ENCODE measurements around the gene MBLAC1.

Gene MBLAC1

DNA sequence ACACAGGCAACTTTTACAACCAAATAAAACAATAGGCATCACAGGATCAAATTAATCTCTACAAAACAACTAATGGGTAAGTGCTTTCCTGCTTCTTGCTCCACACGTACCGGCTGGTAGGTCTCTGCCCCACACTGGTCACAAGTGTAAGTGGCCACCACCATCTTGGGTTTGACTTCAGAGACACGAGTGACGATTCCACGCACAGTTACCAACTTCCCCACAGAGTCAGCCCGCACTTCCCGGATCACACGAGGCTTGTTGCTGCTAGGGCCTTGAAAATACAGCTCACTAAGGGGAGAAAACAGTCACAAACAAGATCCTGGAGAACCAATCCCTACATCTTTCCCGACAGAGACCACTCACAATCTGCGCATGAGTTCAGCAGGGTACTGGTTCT lies 27.9 kb upstream of the MBLAC1 start:
- DNase-seq = no peak

- no peak for DNase-seq
Observed at GRCh38 chr7:100099452-100099851, 27.3 kb upstream of the MBLAC1 start.

GRCh38 chr7:100100420-100101015 lies 26.2 kb upstream of the MBLAC1 start:
- DNase-seq = peak; percentile 82 to 83

- peak; percentile 94 for DNase-seq
Observed at GRCh38 chr7:100101016-100101862, 25.5 kb upstream of the MBLAC1 start, which contains the start of the genes AP4M1 and MCM7. Gene AP4M1, plus strand, starts transcription at chr7:100101643. Its CDS starts 72 bp downstream, at chr7:100101715. Gene MCM7, minus strand, starts transcription at chr7:100101397. Its CDS starts 103 bp downstream, at chr7:100101294.

GRCh38 chr7:100102950-100103840 lies 23.6 kb upstream of the MBLAC1 start:
- no peak for DNase-seq

GRCh38 chr7:100105534-100105933 lies 21.2 kb upstream of the MBLAC1 start:
- DNase-seq = no peak

DNA sequence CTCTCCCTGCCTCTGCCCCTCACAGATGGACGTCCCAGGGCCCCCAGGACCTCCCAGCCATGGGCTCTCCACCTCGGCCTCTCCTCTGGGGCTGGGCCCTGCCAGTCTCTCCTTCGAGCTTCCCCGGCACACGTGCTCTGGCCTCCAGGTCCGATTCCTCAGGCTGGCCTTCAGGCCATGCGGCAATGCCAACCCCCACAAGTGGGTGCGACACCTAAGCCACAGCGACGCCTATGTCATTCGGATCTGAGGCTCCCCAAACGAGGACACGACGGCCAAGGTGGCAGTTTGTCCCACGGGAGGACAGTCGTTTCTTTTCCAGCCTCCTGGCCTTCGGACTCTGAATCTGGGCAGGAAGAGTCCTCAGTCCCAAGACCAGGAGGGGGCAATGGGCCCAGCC lies 20.1 kb upstream of the MBLAC1 start:
- no peak for DNase-seq

GRCh38 chr7:100107125-100107737 lies 19.5 kb upstream of the MBLAC1 start:
- no peak for DNase-seq

- DNase-seq = no peak
Observed at GRCh38 chr7:100107890-100108289, 18.9 kb upstream of the MBLAC1 start.

GRCh38 chr7:100109521-100110163 lies 17.1 kb upstream of the MBLAC1 start:
- no peak for DNase-seq

DNA sequence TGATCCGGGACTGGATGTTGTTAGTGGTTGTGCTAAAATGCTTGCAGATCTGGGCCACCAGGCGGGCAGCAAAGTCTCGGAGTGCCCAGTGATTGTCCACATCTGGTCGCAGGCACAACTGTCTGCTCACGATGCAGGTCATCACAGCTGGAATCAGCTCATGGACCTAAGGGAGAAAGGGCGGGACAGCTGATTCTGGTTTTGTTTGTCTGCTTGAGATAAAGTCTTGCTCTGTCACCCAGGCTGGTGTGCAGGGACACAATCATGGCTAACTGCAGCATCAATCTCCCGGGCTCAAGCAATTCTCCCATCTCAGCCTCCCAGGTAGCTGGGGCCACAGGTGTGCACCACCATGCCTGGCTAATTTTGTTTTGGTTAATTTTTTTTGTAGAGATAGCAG lies 15.6 kb upstream of the MBLAC1 start:
- no peak for DNase-seq

DNA sequence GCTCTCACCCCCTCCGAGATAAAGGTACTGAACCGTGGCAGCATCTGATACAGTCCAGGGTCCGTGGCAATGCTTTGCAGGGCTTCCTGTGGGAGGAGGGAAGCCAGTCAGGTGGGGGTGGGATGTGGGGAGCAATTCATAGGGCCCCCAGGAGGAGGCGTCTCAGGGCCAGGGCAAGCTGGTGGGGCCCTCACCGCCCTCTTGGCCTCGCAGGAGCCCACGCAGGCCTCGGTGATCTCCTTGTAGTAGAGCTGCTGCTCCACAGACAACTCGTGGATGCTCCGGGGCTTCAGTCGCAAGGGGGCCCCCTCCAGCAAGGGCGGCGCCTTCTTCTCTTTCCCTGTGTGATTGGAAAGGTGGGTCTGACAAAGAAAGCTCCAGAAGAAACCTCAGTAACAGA lies 14.9 kb upstream of the MBLAC1 start:
- no peak for DNase-seq

DNA sequence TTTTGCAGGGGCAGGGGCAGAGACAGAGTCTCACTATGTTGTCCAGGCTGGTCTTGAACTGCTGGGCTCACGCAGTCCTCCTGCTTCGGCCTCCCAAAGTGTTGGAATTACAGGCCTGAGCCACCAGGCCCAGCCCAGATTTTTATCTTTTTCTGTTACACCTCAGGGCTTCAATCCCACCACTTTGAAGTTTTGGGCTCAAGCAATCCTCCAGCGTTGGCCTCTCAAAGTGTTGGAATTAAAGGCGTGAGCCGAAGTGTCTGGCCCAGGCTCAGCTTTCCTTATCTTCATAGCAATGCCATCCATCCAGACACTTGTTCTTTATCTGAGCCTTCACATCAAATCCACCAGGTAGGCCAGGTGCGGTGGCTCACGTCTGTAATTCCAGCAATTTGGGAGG lies 11.7 kb upstream of the MBLAC1 start:
- DNase-seq = no peak

GRCh38 chr7:100118388-100119071 lies 8.2 kb upstream of the MBLAC1 start:
- no peak for DNase-seq

GRCh38 chr7:100119072-100119969 lies 7.4 kb upstream of the MBLAC1 start, which contains the start of the genes CNPY4 and TAF6:
Gene CNPY4, plus strand, starts transcription at chr7:100119634. Its CDS starts 111 bp downstream, at chr7:100119745.
Gene TAF6, minus strand, starts transcription at chr7:100119358. Its CDS starts 5,149 bp downstream, at chr7:100114209.
- DNase-seq = peak; percentile 93

- peak; percentile 54 to 55 for DNase-seq
Observed at GRCh38 chr7:100119970-100120732, 6.6 kb upstream of the MBLAC1 start.

GRCh38 chr7:100120733-100121036 lies 6.1 kb upstream of the MBLAC1 start:
- DNase-seq = no peak

- DNase-seq = no peak
Observed at GRCh38 chr7:100122067-100122466, 4.7 kb upstream of the MBLAC1 start.

GRCh38 chr7:100122568-100122967 lies 4.2 kb upstream of the MBLAC1 start:
- DNase-seq = no peak

Data from stimulated activated CD4-positive, alpha-beta T cell treated with anti-CD3 and anti-CD28 coated beads, Interleukin-4, amount 100 ng/mL, for 4 hours (primary cell).